GM23248 (cell line): ENCODE data around the gene RNF11. TPM values are rescaled to one million over a fixed set of nuclear protein-coding genes. Genes with fewer than 3 reads are reported as not detected.
"Not testable (repeated sequence)": the region's sequence is repeated elsewhere in the genome, so short reads cannot be mapped to it uniquely, and the experiment has no call there.

Experiments used
- DNase-seq: peaks from one replicate; pipeline ENCODE4 v3.0.0-alpha.2; 2015
- H2AFZ ChIP-seq: fragments of 200-600 bp; sonication (generic); 2 replicates; pipeline ENCODE4 v1.6.1; 2016; ENCODE audit warnings: antibody characterized with exemption
- H3F3A ChIP-seq: fragments of 200-600 bp; sonication (generic); 2 replicates; pipeline ENCODE4 v1.6.1; 2016; ENCODE audit warnings: mild to moderate bottlenecking, antibody characterized with exemption, mixed run types; ENCODE audit not compliant: insufficient read depth
- H3K27ac ChIP-seq: fragments of 200-600 bp; sonication (generic); 2 replicates; pipeline ENCODE4 v1.5.1; 2016; ENCODE audit warnings: mild to moderate bottlenecking
- H3K27me3 ChIP-seq: fragments of 200-600 bp; sonication (generic); replicated peaks from 2 replicates; pipeline ENCODE4 v1.6.1; 2016; ENCODE audit warnings: mild to moderate bottlenecking; ENCODE audit not compliant: insufficient read depth
- H3K36me3 ChIP-seq: fragments of 200-600 bp; sonication (generic); 2 replicates; pipeline ENCODE4 v1.6.1; 2016; ENCODE audit warnings: low read depth, mild to moderate bottlenecking
- H3K4me1 ChIP-seq: fragments of 200-600 bp; sonication (generic); 2 replicates; pipeline ENCODE4 v1.6.1; 2016; ENCODE audit warnings: mild to moderate bottlenecking; ENCODE audit not compliant: insufficient read depth
- H3K4me2 ChIP-seq: fragments of 200-600 bp; sonication (generic); one replicate; pipeline ENCODE4 v1.6.1; 2016; ENCODE audit warnings: mild to moderate bottlenecking; ENCODE audit not compliant: unreplicated experiment
- H3K4me3 ChIP-seq: fragments of 200-600 bp; sonication (generic); 2 replicates; pipeline ENCODE4 v1.5.1; 2016; ENCODE audit warnings: mild to moderate bottlenecking
- H3K79me2 ChIP-seq: fragments of 200-600 bp; sonication (generic); 2 replicates; pipeline ENCODE4 v1.6.1; 2016; ENCODE audit warnings: mild to moderate bottlenecking; ENCODE audit not compliant: insufficient read depth
- H3K9ac ChIP-seq: fragments of 200-600 bp; sonication (generic); 2 replicates; pipeline ENCODE4 v1.6.1; 2016; ENCODE audit warnings: mild to moderate bottlenecking
- H3K9me2 ChIP-seq: fragments of 200-600 bp; sonication (generic); 2 replicates; pipeline ENCODE4 v1.6.1; 2016; ENCODE audit warnings: mixed run types, mild to moderate bottlenecking, moderate library complexity; ENCODE audit not compliant: insufficient read depth
- H3K9me3 ChIP-seq: fragments of 200-600 bp; sonication (generic); one replicate; pipeline ENCODE4 v1.6.1; 2017; ENCODE audit warnings: low read depth
- H4K20me1 ChIP-seq: fragments of 200-600 bp; sonication (generic); 2 replicates; pipeline ENCODE4 v1.6.0; 2016; ENCODE audit not compliant: insufficient read depth
- EZH2 ChIP-seq: fragments of 200-600 bp; sonication (generic); IDR thresholded peaks from 2 replicates; pipeline ENCODE4 v1.6.1; 2018; ENCODE audit warnings: antibody characterized with exemption, mild to moderate bottlenecking; ENCODE audit not compliant: insufficient read depth, poor library complexity, severe bottlenecking
- EZH2phosphoT487 ChIP-seq: fragments of 200-600 bp; sonication (generic); IDR thresholded peaks from 2 replicates; pipeline ENCODE4 v1.6.1; 2018; ENCODE audit warnings: antibody characterized with exemption, moderate library complexity, mild to moderate bottlenecking, low read depth; ENCODE audit not compliant: insufficient read depth
- WGBS, 2 experiments: methylation state at CpG; one replicate each; pipeline ENCODE4 v1.1.6; 2015 to 2017; ENCODE audit warnings: low lambda C conversion rate in 2 of 2, low coverage in 1 of 2; ENCODE audit errors: missing lambda C conversion rate in 2 of 2; 5-methylcytosine and 5-hydroxymethylcytosine counted together
- in situ Hi-C: fragments of 300-500 bp; cut with MboI; formaldehyde crosslinking; loops from 2 replicates; pipeline ENCODE4 v1.15.0; 2020
- polyA plus RNA-seq: library from polyadenylated mRNA; unstranded; fragments of >200 nt; fragmentation: Nextera tagmentation; extraction: Ambion mirVana; gene quantifications from 2 replicates; pipeline ENCODE4 v1.2.1, GENCODE V29; 2016
- total RNA-seq: library from RNA; depleted of rRNA; stranded (reverse); fragments of >200 nt; shearing (Covaris generic); gene quantifications from 2 replicates; pipeline ENCODE4 v1.2.3, GENCODE V29; 2014

RNF11 gene
- total and polyA plus RNA-seq, 2 experiments from 2014 or later, result 94.1 to 128 TPM

DNA sequence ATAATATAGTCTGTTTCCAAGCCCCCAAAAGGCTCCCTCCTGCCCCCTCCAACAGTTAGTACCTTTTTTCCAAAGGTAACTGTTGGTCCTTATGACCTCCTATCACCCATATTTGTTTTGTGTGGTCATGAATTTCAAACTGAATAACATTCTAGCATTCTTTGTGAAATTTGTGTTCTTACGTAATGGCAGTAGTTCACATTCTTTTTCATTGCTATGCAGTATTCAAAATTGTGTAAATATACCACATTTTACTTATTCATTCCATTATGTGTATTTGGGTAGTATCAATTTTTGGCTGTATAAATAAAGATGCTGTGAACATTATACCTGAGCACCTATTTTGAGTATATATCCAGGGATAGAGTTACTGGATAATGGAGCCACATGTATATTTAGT, 13.4 kb downstream of the RNF11 start:
- Histone ChIP-seq H3K9ac (no peak overlapping the region), H3K4me3 (no peak overlapping the region), H4K20me1 (peaks cover 23% of the 10 kb centered on the region), H2AFZ (no peak overlapping the region), H3K36me3 (no peaks in the 10 kb centered on the region), H3K4me2 (no peak overlapping the region), H3K4me1 (0 out of 2 replicates have a peak, but pooled peaks cover 3% of the 10 kb centered on the region), H3K27ac (no peak overlapping the region), H3K27me3 (no peaks in the 10 kb centered on the region), H3F3A (peaks cover 11% of the 10 kb centered on the region; the same call in 1 of the 2 replicates), H3K9me2 (no peaks in the 10 kb centered on the region), H3K79me2 (peaks cover 100% of the 10 kb centered on the region), H3K9me3 (no peaks in the 10 kb centered on the region)
- TF ChIP-seq EZH2phosphoT487 (no peak), EZH2 (no peak)
- DNase-seq, result no peak
- WGBS, 2 experiments, result 92 to 97% methylated on average over 1 of the region's 1 CpG
- in situ Hi-C loops, result no loop called here

GRCh38 chr1:51250729-51251128, 14.7 kb downstream of the RNF11 start:
- H3K9ac ChIP-seq, H3K4me3 ChIP-seq, H3K4me2 ChIP-seq, H3K9me2 ChIP-seq, H3K27me3 ChIP-seq, H3K27ac ChIP-seq, H3K4me1 ChIP-seq, H3K9me3 ChIP-seq, H2AFZ ChIP-seq, in situ Hi-C loops, H3K36me3 ChIP-seq, DNase-seq: not testable (repeated sequence)
- peaks cover 11% of the 10 kb centered on the region; the same call in 1 of the 2 replicates for H3F3A ChIP-seq
- 98 to 99% methylated on average over 14 of the region's 14 CpGs for WGBS, 2 experiments
- peaks cover 26% of the 10 kb centered on the region for H4K20me1 ChIP-seq
- peaks cover 100% of the 10 kb centered on the region for H3K79me2 ChIP-seq

GRCh38 chr1:51251165-51251564, 15.1 kb downstream of the RNF11 start:
- H2AFZ ChIP-seq, in situ Hi-C loops, H3K9ac ChIP-seq, H3K4me2 ChIP-seq, H3K4me3 ChIP-seq, H3K9me2 ChIP-seq, DNase-seq, H3K27ac ChIP-seq, H3K27me3 ChIP-seq, H3K9me3 ChIP-seq, H3K36me3 ChIP-seq: not testable (repeated sequence)
- WGBS, 2 experiments, result 98 to 100% methylated on average over 3 to 20 of the region's 20 CpGs
- Histone ChIP-seq H3K79me2 (peaks cover 100% of the 10 kb centered on the region), H3F3A (peaks cover 11% of the 10 kb centered on the region; the same call in 1 of the 2 replicates), H3K4me1 (peaks cover 11% of the 10 kb centered on the region), H4K20me1 (peaks cover 31% of the 10 kb centered on the region)

DNA sequence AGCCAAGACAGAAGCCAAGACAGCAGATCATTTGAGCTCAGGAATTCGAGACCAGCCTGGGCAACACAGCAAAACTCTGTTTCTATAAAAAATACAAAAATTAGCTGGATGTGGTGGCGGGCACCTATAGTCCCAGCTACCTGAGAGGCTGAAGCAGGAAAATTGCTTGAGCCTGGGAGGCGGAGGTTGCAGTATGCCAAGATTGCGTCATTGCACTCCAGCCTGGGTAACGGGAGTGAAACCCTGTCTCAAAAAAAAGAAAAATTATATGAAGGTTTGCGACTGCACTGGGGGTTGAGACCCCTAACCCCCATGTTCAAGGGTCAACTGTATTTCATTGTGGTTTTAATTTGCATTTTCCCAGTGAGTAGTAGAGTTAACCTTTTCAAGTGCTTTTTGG, 16.3 kb downstream of the RNF11 start:
- H3K79me2 ChIP-seq, result peaks cover 100% of the 10 kb centered on the region
- H3K9me2 ChIP-seq, result no peaks in the 10 kb centered on the region
- H3K27ac ChIP-seq, result no peak overlapping the region
- no peaks in the 10 kb centered on the region for H3K9me3 ChIP-seq
- no peak overlapping the region for H2AFZ ChIP-seq
- H3K4me3 ChIP-seq, result no peak overlapping the region
- WGBS, 2 experiments, result 96 to 99% methylated on average over 6 of the region's 6 CpGs
- no peak overlapping the region for H3K4me2 ChIP-seq
- H3K36me3 ChIP-seq, result no peaks in the 10 kb centered on the region
- no peaks in the 10 kb centered on the region for H3K27me3 ChIP-seq
- no peak for TF ChIP-seq EZH2phosphoT487
- TF ChIP-seq EZH2, result no peak
- H3K9ac ChIP-seq, result no peak overlapping the region
- peaks cover 11% of the 10 kb centered on the region for H3K4me1 ChIP-seq
- no peak for DNase-seq
- H3F3A ChIP-seq, result peaks cover 11% of the 10 kb centered on the region; the same call in 1 of the 2 replicates
- peaks cover 27% of the 10 kb centered on the region for H4K20me1 ChIP-seq
- in situ Hi-C loops, result no loop called here

- TF ChIP-seq EZH2phosphoT487 (no peak), EZH2 (no peak)
- H3K9me2 ChIP-seq, result no peaks in the 10 kb centered on the region
- no peak overlapping the region for H3K27ac ChIP-seq
- 82 to 90% methylated on average over 5 of the region's 5 CpGs for WGBS, 2 experiments
- H4K20me1 ChIP-seq, result peaks cover 24% of the 10 kb centered on the region; the same call in 1 of the 2 replicates
- no peaks in the 10 kb centered on the region for H3K27me3 ChIP-seq
- H3K4me1 ChIP-seq, result peaks cover 11% of the 10 kb centered on the region
- no peak overlapping the region for H3K9ac ChIP-seq
- H3K9me3 ChIP-seq, result no peaks in the 10 kb centered on the region
- H2AFZ ChIP-seq, result no peak overlapping the region
- in situ Hi-C loops, result no loop called here
- H3K36me3 ChIP-seq, result no peaks in the 10 kb centered on the region
- peaks cover 11% of the 10 kb centered on the region; the same call in 1 of the 2 replicates for H3F3A ChIP-seq
- no peak overlapping the region for H3K4me3 ChIP-seq
- peak; percentile 25 for DNase-seq
- H3K79me2 ChIP-seq, result peaks cover 100% of the 10 kb centered on the region
- no peak overlapping the region for H3K4me2 ChIP-seq
These were observed 17.6 kb downstream of the RNF11 start for GRCh38 chr1:51253691-51254090.
